Caki2 (cell line): ENCODE measurements around the gene ARHGEF9. TPM values are rescaled to one million over a fixed set of nuclear protein-coding genes. Genes with fewer than 3 reads are reported as not detected.
A peak's percentile ranks its signal among the peaks of the same experiment; 100 is the strongest.
"Not testable (repeated sequence)": the region's sequence is repeated elsewhere in the genome, so short reads cannot be mapped to it uniquely, and the experiment has no call there.

Experiments used
- DNase-seq: peaks from one replicate; pipeline ENCODE4 v3.0.0-alpha.2; 2015; ENCODE audit warnings: low read depth
- in situ Hi-C: cut with HindIII; loops from 2 replicates; pipeline ENCODE4 v1.10.0; 2016; ENCODE audit warnings: low sequenced_read_pairs, low pct_unique_long_range_greater_than_20kb, mixed read lengths
- total RNA-seq: library from RNA; depleted of rRNA; stranded (reverse); fragments of >200 nt; shearing (Covaris generic); gene quantifications from 2 replicates; pipeline ENCODE4 v1.2.3, GENCODE V29; 2014; ENCODE audit warnings: low replicate concordance; rRNA removed

ARHGEF9 gene
- 7.0 and 24.9 TPM in 2 replicates for total RNA-seq

DNA sequence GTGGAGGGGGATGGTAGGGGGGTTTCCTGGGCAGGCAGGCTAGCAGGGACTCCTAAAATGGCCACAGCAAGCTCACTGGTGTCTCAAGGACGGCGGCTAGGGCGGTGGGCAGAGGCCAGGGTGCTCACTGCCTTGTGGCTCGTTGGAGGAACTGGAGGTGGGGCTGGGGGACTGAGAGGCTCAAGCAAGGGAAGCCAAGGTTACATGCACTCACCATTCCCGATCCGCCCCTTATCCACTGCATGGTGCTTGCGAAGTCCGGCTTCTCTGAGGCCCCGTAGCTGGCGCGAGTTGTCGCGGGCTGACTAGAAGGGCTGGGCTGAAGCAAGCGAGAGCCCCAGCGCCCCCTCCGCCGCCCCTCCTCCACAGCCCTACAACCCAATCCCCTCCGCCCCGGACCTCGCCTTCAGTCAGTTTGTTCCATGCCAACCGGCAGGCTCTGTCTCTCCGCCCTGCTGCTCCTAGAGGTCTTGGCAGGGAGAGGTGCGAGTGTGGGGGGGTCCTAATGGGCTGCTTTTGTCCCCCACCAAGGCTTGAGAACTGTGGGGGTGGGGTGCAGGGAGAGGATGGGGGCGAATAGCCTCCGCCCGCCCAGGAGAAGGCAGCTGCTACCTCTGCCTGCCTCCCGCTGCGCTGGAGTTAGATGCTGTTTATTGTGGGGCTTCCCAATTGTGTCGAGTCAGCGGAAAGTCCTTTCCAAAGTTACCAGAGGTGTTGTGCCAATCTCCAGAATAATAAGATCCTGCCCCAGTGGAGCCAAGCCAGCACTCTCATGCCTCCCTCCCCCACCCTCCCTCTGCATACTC is at the start of gene ARHGEF9:
Gene ARHGEF9, minus strand, starts transcription at position 313 of the 806 bp plus-strand sequence. Its CDS starts 69 bp downstream, at position 244.
- DNase-seq, result no peak
- in situ Hi-C loops, result no loop called here

DNA sequence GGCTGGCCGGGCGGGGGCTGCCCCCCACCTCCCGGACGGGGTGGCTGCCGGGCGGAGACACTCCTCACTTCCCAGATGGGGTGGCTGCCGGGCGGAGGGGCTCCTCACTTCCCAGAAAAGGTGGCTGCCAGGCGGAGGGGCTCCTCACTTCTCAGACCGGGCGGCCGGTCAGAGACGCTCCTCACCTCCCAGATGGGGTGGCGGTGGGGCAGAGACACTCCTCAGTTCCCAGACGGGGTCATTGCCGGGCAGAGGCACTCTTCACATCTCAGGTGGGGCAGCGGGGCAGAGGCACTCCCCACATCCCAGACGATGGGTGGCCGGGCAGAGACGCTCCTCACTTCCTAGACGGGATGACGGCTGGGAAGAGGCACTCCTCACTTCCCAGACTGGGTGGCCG is 40.4 kb upstream of the ARHGEF9 start:
- in situ Hi-C loops, DNase-seq: not testable (repeated sequence)

DNA sequence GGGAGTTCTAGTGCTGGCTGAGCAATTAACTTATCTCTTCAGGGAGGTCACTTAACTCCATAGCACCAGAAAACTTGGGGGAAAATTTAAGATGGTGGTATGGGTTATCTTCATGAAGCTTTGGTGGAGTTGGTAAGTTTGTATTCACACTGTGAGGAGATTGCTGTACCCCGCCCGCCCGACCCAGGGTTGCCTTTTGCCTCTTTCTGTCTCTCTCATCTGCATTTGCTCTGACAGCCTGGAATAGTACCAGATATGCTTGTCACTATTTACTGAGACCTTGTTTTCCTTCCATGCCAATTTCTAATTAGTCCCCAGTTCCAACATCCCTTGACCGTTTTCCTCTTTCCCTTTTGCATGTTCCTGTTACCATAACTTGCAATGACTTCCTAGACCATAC is 33.1 kb upstream of the ARHGEF9 start:
- no peak for DNase-seq
- in situ Hi-C loops, result no loop called here

DNA sequence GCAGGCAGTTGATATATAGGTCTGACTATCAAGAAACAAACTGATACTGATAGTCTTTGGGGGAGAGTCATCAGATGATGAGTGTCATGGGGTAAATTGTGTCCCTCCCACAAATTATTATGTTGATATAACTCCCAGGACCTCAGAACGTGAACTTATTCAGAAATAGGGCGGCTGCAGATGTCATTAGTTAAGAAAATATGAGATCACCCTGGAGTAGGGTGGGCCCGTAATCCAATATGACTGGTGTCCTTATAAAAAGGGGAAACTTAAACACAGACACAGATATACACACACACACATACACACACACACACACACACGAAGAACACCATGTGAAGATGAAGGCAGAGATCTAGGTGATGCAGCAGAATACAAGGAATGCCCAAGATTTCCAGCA is 32.7 kb upstream of the ARHGEF9 start:
- DNase-seq, result no peak
- in situ Hi-C loops, result no loop called here

DNA sequence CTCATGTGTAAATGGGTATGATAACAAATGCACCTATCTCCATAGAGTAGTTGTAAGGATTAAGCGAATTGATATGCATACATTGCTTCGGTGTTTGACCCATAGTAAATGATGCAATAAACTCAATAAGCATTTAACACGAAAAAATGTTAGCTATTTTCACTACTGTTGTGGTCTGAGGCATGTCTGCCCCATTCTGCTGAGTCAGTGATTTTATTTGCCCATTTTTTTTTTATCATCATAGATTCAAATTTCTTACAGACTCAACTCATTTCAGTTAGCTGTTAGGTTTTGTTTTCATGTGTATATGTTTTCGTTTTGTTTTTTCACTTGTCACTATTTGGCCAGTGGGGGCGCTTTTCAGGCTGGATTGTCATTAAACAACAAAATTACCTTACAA is 27.8 kb upstream of the ARHGEF9 start:
- DNase-seq, result no peak
- in situ Hi-C loops, result no loop called here

DNA sequence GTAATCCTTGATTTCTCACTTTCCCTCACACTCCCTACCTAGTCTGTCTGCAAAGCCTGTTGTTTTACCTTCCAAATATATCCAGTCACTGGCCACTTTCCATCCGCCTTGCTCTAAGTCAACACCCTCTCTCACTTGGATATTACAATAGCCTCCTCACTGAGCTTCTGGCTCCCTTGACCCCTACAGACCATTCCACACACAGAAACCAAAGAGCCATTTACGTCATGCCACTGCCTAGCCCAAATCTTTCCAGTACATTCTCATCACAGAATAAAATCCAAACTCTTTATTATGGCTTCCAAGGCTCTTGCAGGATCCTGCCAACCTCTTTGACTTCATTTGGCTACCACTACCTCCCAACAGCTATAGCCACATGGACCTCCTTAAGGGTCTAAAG is 25.7 kb upstream of the ARHGEF9 start:
- DNase-seq, result no peak
- in situ Hi-C loops, result no loop called here

DNA sequence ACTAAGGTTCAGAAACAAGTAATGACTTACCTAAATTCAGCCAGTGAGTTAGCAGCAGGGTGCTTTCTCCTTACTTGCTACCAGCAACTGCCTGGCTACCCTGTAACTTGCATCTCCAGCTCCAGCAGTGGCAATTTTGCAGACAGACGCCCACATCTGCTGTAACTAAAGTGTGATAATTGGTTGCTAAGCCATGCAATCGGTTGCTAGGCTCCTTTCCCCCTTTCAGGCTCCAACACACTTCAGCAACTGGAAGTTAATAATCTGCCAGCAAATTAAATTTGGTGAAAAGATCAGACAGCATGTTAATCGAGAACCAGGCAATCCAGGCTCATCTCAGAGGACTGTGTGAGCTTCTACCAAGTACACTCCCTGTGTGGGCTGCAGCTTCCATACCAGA is 24.2 kb upstream of the ARHGEF9 start:
- in situ Hi-C loops, result no loop called here

DNA sequence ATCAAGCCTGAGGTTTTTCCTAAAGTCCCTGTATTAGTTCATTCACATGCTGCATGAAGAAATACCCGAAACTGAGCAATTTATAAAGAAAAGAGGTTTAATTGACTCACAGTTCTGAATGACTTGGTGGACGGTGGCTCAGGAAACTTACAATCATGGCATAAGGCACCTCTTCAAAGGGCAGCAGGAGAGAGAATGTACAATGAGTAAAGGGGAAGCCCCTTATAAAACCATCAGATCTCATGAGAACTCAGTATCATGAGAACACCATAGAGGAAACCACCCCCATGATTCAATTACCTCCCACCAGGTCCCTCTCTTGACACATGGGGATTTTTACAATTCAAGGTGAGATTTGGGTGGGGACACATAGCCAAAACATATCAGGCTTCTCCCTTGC is 10.4 kb upstream of the ARHGEF9 start:
- DNase-seq, in situ Hi-C loops: not testable (repeated sequence)

More for the DNA sequence above, 24.2 kb upstream of the ARHGEF9 start:
- DNase-seq, result no peak

DNA sequence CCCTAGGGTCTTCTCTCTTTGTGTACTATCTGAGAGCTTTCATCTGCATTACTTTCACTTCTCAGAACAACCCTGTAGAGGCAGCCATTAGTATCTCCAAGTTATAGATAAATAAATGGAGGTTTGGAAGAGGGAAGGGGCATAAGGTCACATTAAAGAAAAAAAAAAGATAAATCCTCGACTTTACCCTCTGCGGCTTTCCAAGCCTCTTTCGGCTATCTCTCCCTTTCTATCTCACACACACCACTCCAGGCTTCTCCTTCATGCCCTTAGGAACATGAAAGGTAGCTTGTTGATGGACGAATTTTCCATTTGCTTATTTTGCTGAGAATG is 660 bp upstream of the ARHGEF9 start:
- in situ Hi-C loops, result no loop called here
- DNase-seq, result no peak

DNA sequence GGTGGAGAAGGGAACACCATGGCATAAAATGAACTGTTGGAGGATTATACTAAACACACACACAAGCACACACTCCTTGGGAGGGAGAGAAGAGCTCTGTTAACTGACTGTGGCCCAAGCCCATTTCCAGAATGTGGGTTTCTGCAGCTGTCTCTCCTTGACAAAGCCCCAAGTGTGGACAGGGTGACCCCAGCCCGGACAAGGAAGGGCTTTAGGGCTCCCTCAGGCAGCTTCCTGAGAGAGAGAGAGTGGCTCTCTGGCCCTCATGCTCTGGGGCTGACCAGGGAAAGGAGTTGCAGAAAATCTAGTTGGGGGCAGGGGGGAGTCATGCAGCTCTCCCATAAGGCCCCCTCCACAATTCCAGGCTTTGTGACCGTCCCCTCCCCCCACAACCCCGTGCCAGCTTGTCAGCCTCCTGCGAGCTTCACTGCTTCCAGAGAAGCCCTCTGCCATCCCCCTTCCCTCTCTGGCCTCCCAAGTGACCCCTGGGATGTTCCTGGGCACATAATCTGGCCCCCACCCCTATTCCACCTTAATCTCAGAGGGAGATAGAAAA is 590 bp downstream of the ARHGEF9 start:
- DNase-seq, result no peak
- in situ Hi-C loops, result no loop called here

DNA sequence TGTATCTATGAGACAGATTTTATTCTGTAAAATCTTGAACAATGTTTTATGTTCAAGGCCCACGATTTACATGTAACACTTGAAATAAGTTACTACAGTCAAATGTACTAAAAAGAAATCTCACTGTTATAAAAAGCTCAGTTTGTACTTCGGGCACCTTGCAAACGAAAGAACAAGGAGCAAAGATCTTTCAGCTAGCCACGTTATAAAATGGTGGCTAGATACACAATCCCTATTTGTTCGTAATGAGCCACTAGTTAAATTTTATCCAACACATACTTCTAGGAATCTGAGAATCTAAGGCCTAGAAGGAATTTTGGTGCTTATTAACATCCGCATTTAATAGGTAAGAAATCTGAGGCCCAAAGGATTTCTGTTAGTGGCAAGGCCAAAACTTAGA is 2.5 kb downstream of the ARHGEF9 start:
- in situ Hi-C loops, result no loop called here
- no peak for DNase-seq

DNA sequence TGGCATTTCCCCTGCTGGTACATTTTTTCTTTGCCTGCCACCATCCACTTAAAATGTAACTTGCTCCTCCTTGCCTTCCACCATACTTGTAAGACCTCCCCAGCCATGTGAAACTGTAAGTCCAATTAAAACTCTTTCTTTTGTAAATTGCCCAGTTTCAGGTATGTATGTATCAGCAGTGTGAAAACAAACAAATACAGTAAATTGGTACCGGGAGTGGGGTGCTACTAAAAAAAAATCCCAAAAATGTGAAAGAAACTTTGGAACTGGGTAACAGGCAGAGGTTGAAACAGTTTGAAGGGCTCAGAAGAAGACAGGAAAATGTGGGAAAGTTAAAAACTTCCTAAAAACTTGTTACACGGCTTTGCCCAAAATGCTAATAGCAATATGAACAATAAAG is 16.3 kb downstream of the ARHGEF9 start:
- DNase-seq, result no peak
- in situ Hi-C loops, result no loop called here

DNA sequence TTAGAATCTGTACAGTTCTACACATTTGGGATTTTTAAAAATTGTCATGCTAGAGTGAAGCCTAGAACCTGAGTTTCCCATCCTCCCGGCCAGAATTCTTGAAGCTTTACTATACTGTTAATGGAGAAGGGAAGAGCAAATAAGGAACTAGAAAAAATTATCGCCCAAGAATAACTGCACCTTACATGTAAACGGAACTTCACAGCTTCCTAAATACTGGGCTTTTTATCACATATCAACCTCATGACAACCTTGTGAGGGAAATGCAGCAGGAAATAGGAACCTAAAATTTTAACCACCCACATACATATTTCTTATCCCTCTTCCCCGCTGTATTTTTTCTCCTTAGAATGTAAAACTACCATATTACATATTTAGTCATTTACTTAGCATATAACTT is 19.3 kb downstream of the ARHGEF9 start:
- no peak for DNase-seq
- in situ Hi-C loops, result no loop called here

DNA sequence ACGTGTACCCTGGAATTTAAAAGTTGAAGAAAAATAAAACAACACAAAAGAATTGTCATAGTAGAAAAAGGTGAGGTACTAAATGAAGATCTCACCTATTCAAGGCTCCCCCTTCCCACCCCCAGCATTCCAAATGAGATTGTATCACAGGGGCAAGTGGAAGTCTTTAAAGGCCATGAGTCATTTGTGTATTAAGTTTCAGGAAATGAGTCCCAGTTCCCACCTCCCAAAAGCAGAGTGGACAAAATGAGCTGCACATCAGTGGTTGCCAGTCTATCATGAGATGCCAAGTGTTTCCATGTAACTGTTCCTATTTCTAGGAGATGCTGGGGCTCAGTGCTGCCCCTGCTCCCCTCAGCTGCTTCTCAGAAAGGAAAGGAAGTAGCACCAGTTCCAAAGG is 20.1 kb downstream of the ARHGEF9 start:
- DNase-seq, result no peak
- in situ Hi-C loops, result no loop called here

DNA sequence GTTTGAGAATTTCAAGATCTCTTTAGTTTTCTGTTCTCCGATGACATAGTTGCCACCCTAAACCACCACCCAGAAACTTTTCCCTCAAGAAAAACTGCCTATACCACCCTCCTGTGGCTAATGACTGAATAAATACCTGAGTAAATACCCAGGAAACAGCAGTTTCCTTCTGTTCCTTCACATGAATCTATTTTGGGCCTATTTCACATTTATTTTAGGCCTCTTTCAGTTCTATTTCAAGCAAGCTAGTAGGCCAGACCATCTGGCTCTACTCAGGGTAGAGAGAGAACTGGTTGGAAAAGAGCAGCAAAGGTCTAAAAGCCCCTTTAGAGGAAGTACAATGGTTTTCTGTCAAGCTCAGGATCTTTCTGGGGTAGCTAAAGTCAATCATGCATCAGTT is 23.4 kb downstream of the ARHGEF9 start:
- DNase-seq, result no peak
- in situ Hi-C loops, result no loop called here

DNA sequence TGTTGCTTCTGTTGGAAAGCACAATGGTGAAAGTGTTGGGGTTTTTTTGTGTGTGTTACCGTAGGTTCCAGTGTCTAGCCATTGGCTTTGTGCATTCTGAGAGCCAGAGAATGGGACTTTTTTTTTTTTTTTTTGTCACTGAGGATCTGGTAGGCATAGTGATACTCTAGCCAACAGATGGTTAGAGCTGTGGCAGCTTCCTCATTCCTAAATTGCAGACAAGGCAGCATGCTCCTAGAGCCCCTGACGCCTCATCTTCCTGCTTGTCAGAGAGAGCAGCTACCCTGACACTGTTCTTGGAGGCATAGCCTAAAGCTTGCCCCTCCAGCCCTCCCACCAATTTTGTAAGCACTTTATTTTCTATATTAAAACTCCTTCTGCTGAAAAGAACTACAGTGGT is 27.0 kb downstream of the ARHGEF9 start:
- in situ Hi-C loops, result no loop called here

DNA sequence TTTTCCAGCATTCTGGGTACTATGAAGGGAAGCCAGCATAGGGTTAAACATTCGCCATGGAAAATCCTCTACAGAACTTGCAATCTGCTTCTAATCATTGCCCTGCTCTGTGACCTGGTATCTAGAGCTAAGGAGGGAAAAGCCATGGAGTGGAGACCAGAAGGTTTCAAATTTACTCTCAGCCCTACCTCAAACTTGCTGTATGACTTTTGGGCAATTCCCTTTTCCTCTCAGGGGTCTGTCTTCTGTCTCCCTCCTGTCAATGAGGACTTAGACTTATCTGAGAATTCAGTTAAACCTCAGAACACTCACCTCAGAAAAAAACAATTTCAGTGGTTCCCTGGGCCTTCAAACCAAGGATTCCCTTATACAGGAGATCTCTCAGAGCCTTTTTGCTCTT is 29.1 kb downstream of the ARHGEF9 start:
- no peak for DNase-seq
- in situ Hi-C loops, result no loop called here

More for the DNA sequence above, 27.0 kb downstream of the ARHGEF9 start:
- DNase-seq, result no peak

DNA sequence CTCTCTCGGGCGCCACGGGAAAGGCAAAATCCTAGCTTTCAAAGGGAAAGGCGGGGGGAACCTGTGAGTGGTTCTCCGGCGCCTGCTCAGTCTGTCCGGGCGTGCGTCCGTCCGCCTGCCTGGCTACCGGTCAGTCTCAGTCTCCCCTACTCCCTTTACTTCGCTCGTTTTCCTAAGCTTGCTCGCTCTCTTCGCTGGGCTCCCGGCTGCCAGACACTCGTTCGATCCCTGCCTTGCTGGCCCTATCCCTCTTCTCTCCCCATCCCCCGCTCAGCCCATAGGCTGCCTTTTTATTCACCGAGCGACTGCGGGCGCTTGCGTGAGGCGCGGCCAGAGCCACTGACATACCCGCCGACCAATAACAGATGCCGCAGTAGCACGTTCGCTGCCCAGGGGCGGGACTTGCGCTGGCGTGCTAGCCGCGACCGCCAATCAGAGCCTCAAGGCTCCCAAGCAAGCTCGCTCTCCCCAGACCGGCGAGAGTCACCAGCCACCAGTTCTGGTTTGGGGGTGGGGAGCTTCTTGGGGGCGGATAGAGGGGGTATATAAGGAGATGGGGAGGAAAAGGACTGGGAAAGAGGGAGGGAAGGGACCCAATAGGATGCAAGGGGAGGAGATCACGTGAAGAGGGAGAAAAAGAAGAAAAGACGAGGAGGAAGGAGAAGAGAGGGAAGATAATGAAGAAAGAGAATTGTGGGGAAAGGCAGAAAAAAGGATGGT is 30.0 kb downstream of the ARHGEF9 start:
- DNase-seq, result peak; percentile 91
- in situ Hi-C loops, result no loop called here

DNA sequence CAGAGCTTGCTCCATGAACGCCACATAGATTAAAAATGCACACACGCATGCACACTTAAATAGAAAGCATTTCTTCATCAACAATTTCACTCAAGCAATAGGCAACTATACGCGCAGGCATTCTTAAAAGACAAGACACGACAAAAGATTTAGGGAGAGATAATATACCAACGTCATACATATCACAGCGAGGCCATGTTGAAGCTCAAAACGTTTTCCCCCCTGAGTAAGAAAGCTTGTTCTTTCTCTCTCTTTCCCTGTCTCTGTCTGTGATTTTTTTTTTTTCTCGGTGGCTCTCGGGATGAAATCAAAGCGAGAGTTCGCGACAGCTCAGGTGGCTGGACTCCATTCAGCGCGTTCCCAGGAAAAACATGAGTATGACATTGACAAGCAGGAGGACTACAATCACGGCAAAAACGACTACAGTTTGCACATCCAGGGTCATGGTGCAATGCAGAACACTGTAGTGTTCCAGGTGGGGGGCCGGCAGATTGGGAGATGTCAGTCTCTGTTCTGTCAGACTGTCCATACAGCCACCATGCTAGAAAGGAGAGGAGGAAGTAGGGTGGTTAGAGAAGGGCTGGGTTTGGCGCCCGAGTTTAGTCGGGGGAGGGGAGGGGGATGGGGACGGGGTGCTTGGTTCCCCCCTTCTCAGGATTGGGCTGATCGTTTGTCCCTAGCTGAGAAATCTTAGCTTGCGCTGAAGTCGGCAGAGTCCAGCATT is 30.7 kb downstream of the ARHGEF9 start:
- DNase-seq, result peak; percentile 16
- in situ Hi-C loops, result no loop called here
